GM21447 (cell line): ENCODE data around the gene GPR25.
"Not testable (repeated sequence)": the region's sequence is repeated elsewhere in the genome, so short reads cannot be mapped to it uniquely, and the experiment has no call there.

Experiments
- ATAC-seq: cut with Tn5 transposase; IDR thresholded peaks from one replicate; pipeline ENCODE4 v1.9.1; 2021; ENCODE audit not compliant: unreplicated experiment

The GPR25 gene

GRCh38 chr1:200911361-200911760 is 38.6 kb downstream of the GPR25 start:
- no peak for ATAC-seq

- not testable (repeated sequence) for ATAC-seq
Measured at GRCh38 chr1:200911936-200912335, 39.2 kb downstream of the GPR25 start.

- no peak for ATAC-seq
Measured at GRCh38 chr1:200912737-200913407, 40.1 kb downstream of the GPR25 start.

DNA sequence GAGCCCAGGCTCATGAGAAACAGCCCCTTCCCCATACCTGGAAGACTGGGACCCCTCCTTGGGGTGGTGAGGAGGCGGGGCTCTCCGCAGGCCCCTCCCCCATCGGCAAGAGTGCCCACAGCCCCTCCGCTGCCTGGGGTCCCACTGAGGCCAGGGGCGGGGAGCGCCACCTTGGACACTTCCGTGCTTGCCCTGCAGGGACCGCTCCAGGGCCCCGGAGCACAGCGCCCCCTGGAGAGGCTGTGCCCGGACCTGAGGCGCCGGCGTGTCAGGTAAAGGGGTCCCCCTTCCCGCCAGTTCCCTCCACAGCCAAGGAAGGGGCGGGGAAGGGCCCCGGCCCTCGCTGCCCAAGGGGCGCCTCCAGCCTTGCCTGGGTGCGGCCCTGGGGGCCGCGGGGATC is 43.4 kb downstream of the GPR25 start:
- no peak for ATAC-seq

DNA sequence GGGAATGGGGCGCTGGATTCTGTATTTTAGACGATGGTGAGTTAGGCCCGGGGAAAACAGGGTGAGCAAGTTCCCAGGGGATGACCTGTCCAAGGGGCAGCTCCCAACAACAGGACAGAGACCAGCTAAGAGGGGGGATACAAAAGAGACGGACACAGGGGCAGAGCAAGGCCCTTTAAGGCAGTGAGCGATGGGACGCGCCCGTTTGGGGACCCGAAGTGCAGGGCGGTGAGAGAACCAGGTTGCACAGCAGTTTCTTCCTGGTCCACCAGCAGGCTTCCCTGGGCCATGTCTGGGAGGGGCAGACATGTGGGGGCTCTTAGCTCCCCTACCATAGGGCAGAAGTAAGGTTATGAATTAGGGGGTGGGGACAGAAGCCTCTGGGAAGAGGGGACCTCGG is 43.9 kb downstream of the GPR25 start:
- no peak for ATAC-seq

- no peak for ATAC-seq
Measured at GRCh38 chr1:200917291-200917817, 44.6 kb downstream of the GPR25 start.

DNA sequence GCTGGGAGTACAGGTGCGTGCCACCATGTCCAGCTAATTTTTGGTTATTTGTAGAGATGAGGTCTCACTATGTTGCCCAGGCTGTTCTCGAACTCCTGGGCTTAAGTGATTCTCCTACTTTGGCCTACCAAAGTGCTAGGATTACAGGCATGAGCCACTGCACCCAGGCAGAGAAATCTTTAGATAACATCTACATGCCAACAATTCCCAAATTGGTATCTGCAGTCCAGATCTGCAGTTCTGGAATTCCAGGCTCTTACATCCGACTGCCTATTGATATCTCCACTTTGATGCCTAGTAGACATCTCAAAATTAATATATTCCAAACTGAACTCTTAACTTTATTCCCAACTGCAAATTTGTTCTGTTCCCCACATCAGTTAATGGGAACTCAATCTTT is 45.2 kb downstream of the GPR25 start:
- ATAC-seq = no peak

DNA sequence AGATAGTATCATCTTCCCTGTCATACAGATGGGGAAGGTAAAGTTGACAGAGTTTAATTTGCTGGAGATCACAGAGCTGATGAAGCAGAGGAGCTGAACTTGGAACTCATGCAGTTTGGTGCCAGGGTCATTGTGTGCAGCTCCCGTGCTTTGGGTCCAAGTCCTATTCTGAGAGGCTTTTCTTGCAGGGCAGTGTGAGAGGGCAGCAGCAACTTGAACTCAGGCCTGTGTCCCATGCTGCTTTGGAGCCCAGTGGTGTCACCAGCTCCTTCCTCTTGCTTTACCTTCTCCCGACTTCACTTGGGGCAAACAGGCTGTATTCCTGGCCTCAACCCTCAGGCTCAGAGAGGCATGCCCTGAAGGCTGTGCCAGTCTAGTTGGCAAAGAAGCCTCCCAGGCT is 46.6 kb downstream of the GPR25 start:
- ATAC-seq = no peak

GRCh38 chr1:200921571-200922110 is 48.9 kb downstream of the GPR25 start:
- ATAC-seq = no peak

- no peak for ATAC-seq
Measured at GRCh38 chr1:200922406-200922805, 49.6 kb downstream of the GPR25 start.

GRCh38 chr1:200923601-200924000 is 50.8 kb downstream of the GPR25 start:
- no peak for ATAC-seq
